Measurements from ENCODE around the gene FCGR3A. TPM values are rescaled to one million over a fixed set of nuclear protein-coding genes. Genes with fewer than 3 reads are reported as not detected.

Gene FCGR3A
- total RNA-seq, 2 experiments from 2014 or later: not detected

GRCh38 chr1:161495490-161495889 is 54.1 kb downstream of the FCGR3A start:
- no peak overlapping the region for H3K4me2 ChIP-seq (ENCODE audit: low read length)
- no peaks in the 10 kb centered on the region for H3K79me2 ChIP-seq (ENCODE audit: insufficient read depth, low read depth, low read length)
- no peak for DNase-seq (ENCODE audit: low spot score)
- BruUV-seq (replicated peaks): no TSS peak
- H3K9me3 ChIP-seq (ENCODE audit: low read length): no peaks in the 10 kb centered on the region
- H2AFZ ChIP-seq (ENCODE audit: low read length): no peak overlapping the region
- no peak overlapping the region for H3K4me3 ChIP-seq (ENCODE audit: low read depth, low read length, poor library complexity, severe bottlenecking)
- H3K36me3 ChIP-seq (ENCODE audit: insufficient read depth, low read length): no peaks in the 10 kb centered on the region
- H3K27ac ChIP-seq (ENCODE audit: low read depth, low read length, poor library complexity, severe bottlenecking): no peak overlapping the region
- POLR2A ChIA-PET: interaction anchor here (0.9 kb wide), 1 partner anchor 16 kb away, joined by 3 read pairs; no protein-coding TSS in a partner anchor
- CTCF ChIA-PET (ENCODE audit: unreplicated experiment): no interaction called here
- intact Hi-C loops (cut with micrococcal nuclease; ENCODE audit: unreplicated experiment): no loop called here
- H3K9me2 ChIP-seq (ENCODE audit: insufficient read depth, low read length): no peaks in the 10 kb centered on the region
- no peaks in the 10 kb centered on the region for H3K4me1 ChIP-seq (ENCODE audit: insufficient read depth, low read length, poor library complexity, severe bottlenecking)
- TF ChIP-seq CTCF (conservative IDR thresholded peaks at IDR 0.05; ENCODE audit: low read length) (no peak), EZH2phosphoT487 (IDR thresholded peaks at IDR 0.05; ENCODE audit: borderline replicate concordance, low read depth, low read length) (no peak)
- H4K20me1 ChIP-seq (ENCODE audit: insufficient read depth, low read length): no peaks in the 10 kb centered on the region

DNA sequence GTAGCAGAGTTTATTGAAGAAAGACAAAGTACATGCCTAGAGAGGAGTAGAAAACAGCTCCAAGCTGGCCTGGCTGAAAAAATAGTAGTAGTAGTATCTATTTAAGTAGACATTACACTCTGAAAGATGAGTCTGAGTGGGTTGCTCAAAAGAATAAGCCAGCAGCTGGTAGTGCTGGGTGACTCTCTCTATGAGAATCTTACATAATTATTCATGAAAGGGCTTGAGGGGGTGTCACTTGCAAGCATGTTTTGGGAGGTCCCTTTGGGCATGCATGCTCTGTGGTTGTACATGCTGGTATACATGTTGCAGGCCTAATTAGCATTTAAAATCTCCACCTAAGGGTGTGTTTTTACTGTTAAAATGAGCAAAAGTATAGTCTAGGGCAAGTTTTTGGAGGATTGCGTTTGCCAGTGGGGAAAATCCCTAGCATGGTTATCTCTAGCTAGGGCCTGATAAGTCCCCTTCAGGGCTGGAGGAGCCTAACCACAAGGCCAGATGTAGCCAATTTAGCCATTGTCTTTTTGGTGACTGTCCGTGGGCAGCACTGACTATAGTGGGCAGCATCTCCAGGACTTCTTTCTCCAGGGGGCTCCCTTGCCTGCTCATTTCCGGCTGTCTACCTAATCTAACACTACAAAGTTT is 55.4 kb downstream of the FCGR3A start:
- no TSS peak for BruUV-seq (replicated peaks)
- intact Hi-C loops (cut with micrococcal nuclease; ENCODE audit: unreplicated experiment): no loop called here
- Histone ChIP-seq H2AFZ (ENCODE audit: low read length) (no peak overlapping the region), H3K9me2 (ENCODE audit: insufficient read depth, low read length) (no peaks in the 10 kb centered on the region), H3K9me3 (ENCODE audit: low read length) (no peaks in the 10 kb centered on the region), H3K36me3 (ENCODE audit: insufficient read depth, low read length) (no peaks in the 10 kb centered on the region), H3K4me2 (ENCODE audit: low read length) (no peak overlapping the region), H4K20me1 (ENCODE audit: insufficient read depth, low read length) (no peaks in the 10 kb centered on the region), H3K4me1 (ENCODE audit: insufficient read depth, low read length, poor library complexity, severe bottlenecking) (no peaks in the 10 kb centered on the region), H3K79me2 (ENCODE audit: insufficient read depth, low read depth, low read length) (no peaks in the 10 kb centered on the region), H3K4me3 (ENCODE audit: low read depth, low read length, poor library complexity, severe bottlenecking) (no peak overlapping the region), H3K27ac (ENCODE audit: low read depth, low read length, poor library complexity, severe bottlenecking) (no peak overlapping the region)
- ChIA-PET CTCF (ENCODE audit: unreplicated experiment) (no interaction called here), POLR2A (no interaction called here)
- TF ChIP-seq CTCF (conservative IDR thresholded peaks at IDR 0.05; ENCODE audit: low read length) (no peak), EZH2phosphoT487 (IDR thresholded peaks at IDR 0.05; ENCODE audit: borderline replicate concordance, low read depth, low read length) (no peak)
- DNase-seq (ENCODE audit: low spot score): no peak

- intact Hi-C loops (cut with micrococcal nuclease; ENCODE audit: unreplicated experiment): no loop called here
- POLR2A ChIA-PET: no interaction called here
- TF ChIP-seq CTCF (conservative IDR thresholded peaks at IDR 0.05; ENCODE audit: low read length): no peak
- no peak for TF ChIP-seq EZH2phosphoT487 (IDR thresholded peaks at IDR 0.05; ENCODE audit: borderline replicate concordance, low read depth, low read length)
- CTCF ChIA-PET (ENCODE audit: unreplicated experiment): no interaction called here
- no peaks in the 10 kb centered on the region for H3K36me3 ChIP-seq (ENCODE audit: insufficient read depth, low read length)
- H2AFZ ChIP-seq (ENCODE audit: low read length): no peak overlapping the region
- no peaks in the 10 kb centered on the region for H3K9me2 ChIP-seq (ENCODE audit: insufficient read depth, low read length)
- no peak for DNase-seq (ENCODE audit: low spot score)
- no peak overlapping the region for H3K4me3 ChIP-seq (ENCODE audit: low read depth, low read length, poor library complexity, severe bottlenecking)
- BruUV-seq (replicated peaks): no TSS peak
- no peak overlapping the region for H3K4me2 ChIP-seq (ENCODE audit: low read length)
- no peaks in the 10 kb centered on the region for H3K79me2 ChIP-seq (ENCODE audit: insufficient read depth, low read depth, low read length)
- H4K20me1 ChIP-seq (ENCODE audit: insufficient read depth, low read length): no peaks in the 10 kb centered on the region
- no peaks in the 10 kb centered on the region for H3K4me1 ChIP-seq (ENCODE audit: insufficient read depth, low read length, poor library complexity, severe bottlenecking)
- no peak overlapping the region for H3K27ac ChIP-seq (ENCODE audit: low read depth, low read length, poor library complexity, severe bottlenecking)
- no peaks in the 10 kb centered on the region for H3K9me3 ChIP-seq (ENCODE audit: low read length)
Observed at GRCh38 chr1:161492827-161493226, 56.8 kb downstream of the FCGR3A start.

All from OCI-LY7 (cell line).